ENCODE results near the gene LAMA3.

Gene LAMA3

DNA sequence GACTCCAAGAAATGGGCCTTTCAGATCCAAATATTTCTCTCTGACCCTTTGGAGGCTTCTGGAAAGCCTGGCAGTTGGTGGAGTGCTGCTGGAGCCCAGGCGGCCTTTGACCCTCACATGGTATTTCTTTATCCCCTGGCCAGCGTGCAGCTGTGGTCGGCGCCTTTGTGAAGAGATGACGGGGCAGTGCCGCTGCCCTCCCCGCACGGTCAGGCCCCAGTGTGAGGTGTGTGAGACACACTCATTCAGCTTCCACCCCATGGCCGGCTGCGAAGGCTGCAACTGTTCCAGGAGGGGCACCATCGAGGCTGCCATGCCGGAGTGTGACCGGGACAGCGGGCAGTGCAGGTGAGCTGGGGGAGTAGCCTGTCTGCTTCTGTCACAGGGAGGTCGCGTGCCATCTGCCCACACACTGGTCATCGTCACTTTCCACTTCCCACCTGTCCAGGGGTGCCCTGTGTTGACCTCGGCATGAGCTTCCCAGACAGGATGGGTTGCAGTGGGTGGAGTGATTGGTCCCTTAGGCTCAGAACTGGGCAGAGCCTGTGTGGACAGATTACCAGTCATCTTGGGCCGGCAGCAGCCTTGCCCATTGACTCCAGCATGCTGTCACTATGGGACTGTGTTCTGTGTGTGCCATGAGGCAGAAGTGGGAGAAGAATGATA lies 158.2 kb downstream of the LAMA3 start:
- no peak for DNase-seq (ENCODE audit: low read depth in 2 of 2)
- no peak overlapping the region for H3K4me3 ChIP-seq (replicated peaks in 1 of 2; ENCODE audit: low read depth in 2 of 2, low read length in 2 of 2)
- TF ChIP-seq, protein P1, sequence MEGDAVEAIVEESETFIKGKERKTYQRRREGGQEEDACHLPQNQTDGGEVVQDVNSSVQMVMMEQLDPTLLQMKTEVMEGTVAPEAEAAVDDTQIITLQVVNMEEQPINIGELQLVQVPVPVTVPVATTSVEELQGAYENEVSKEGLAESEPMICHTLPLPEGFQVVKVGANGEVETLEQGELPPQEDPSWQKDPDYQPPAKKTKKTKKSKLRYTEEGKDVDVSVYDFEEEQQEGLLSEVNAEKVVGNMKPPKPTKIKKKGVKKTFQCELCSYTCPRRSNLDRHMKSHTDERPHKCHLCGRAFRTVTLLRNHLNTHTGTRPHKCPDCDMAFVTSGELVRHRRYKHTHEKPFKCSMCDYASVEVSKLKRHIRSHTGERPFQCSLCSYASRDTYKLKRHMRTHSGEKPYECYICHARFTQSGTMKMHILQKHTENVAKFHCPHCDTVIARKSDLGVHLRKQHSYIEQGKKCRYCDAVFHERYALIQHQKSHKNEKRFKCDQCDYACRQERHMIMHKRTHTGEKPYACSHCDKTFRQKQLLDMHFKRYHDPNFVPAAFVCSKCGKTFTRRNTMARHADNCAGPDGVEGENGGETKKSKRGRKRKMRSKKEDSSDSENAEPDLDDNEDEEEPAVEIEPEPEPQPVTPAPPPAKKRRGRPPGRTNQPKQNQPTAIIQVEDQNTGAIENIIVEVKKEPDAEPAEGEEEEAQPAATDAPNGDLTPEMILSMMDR (IDR thresholded peaks at IDR 0.05; ENCODE audit: low read depth, low read length), result no peak

DNA sequence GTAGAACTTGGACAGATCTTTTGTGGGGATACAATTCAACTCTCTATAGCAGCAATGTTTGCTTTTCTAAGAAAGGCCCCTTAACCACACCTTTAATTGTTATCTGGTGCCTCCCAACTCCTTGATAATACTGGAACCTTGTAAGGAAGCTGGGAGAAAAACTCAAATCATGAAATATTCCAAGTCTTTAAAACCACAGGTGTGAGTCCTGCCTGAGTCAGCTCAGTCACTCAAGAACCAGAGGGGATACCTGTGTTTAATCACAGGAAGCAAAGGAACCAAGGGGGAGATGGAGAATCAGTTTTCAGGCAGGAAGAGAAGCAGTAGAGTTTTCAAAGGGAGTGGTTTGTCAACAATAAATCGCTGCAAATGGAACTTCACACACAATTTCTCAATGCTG lies 159.9 kb downstream of the LAMA3 start:
- DNase-seq (ENCODE audit: low read depth in 2 of 2), result no peak
- TF ChIP-seq, protein P1 (IDR thresholded peaks at IDR 0.05; ENCODE audit: low read depth, low read length), result no peak
- no peak overlapping the region for H3K4me3 ChIP-seq (replicated peaks in 1 of 2; ENCODE audit: low read depth in 2 of 2, low read length in 2 of 2)

DNA sequence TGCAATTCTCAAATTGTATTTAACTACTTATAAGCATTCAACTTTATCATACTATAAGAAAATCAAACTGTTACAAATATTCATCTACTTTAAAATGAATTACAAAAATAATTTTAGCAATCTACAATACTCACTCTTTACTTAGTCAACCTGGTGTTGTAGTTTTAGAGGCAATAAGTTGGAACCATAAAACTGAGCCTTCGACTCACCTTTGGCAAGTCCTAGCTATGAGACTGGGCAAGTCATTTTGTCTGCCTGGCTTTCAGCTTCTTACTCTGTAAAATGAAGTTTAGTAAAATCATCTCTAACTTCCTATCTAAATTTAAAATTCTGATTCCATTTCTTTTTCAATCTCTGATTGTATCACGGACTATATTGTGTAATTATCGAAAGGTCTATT lies 161.0 kb downstream of the LAMA3 start:
- TF ChIP-seq, protein P1 (IDR thresholded peaks at IDR 0.05; ENCODE audit: low read depth, low read length), result no peak
- H3K4me3 ChIP-seq (replicated peaks in 1 of 2; ENCODE audit: low read depth in 2 of 2, low read length in 2 of 2), result no peak overlapping the region
- DNase-seq (ENCODE audit: low read depth in 2 of 2), result no peak

DNA sequence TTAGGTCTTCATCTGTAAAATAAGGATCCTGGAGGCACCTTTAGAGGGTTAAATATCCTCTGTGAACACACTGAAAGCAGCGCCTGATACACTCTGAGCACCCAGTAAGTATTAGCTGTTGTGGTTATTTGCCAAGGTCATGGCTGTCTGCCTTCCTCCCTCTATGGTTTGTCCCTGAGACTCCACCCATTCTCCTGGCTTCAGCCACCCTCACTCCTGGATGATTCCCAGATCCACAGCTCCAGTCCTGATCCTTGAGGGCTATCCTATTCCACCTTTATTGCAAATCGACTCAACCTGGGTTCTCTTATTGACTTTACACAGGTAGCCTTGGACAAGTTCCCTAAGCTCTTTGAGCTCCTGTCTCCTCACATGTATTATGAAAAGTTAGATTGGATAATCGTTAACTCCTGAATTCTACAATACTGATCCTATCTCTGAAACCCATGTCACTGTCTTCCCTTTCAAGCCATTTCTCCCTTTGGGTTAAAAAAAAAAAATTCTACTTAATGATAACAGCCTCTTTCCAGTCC lies 162.3 kb downstream of the LAMA3 start:
- H3K4me3 ChIP-seq (replicated peaks in 1 of 2; ENCODE audit: low read depth in 2 of 2, low read length in 2 of 2), result no peak overlapping the region
- TF ChIP-seq, protein P1 (IDR thresholded peaks at IDR 0.05; ENCODE audit: low read depth, low read length), result no peak
- DNase-seq (ENCODE audit: low read depth in 2 of 2), result no peak

DNA sequence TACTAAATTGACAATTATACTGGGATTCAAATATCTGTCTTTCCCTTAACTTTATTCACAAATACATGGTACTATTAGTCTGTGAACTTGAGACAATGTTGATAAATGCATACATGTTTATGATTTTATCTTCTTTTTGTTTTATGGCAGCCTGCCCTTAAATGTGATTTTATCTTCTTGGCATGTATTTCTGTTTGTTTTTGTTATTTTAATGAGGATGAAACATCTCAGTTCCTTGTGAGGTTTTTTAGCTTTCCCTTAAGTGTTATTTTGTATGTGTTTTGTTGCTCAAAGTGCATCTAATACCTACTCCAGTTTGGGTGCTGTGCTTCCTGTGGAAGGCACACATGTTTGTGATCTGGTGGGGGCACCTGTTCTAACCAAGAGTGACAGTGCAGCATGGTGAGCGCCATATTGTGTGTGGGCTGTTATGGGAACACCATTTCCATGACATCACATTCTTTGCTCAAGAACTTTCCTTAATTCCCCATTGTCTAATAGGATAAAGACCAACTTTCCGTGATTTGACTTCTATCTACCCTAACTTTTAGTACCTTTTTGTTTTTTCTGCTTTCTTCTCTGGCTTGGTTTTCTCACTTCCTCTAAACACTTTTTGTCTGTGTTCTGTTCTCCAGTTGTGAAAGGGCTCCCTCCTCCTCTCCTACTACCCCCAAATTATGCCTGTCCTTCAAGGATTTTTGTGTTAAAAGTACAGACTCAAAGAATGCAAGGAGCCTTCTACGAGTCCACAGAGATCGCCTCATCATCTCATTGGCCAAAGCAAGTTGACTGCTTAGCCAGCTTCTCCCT lies 163.2 kb downstream of the LAMA3 start:
- TF ChIP-seq, protein P1 (IDR thresholded peaks at IDR 0.05; ENCODE audit: low read depth, low read length), result no peak
- no peak overlapping the region for H3K4me3 ChIP-seq (replicated peaks in 1 of 2; ENCODE audit: low read depth in 2 of 2, low read length in 2 of 2)
- no peak for DNase-seq (ENCODE audit: low read depth in 2 of 2)

DNA sequence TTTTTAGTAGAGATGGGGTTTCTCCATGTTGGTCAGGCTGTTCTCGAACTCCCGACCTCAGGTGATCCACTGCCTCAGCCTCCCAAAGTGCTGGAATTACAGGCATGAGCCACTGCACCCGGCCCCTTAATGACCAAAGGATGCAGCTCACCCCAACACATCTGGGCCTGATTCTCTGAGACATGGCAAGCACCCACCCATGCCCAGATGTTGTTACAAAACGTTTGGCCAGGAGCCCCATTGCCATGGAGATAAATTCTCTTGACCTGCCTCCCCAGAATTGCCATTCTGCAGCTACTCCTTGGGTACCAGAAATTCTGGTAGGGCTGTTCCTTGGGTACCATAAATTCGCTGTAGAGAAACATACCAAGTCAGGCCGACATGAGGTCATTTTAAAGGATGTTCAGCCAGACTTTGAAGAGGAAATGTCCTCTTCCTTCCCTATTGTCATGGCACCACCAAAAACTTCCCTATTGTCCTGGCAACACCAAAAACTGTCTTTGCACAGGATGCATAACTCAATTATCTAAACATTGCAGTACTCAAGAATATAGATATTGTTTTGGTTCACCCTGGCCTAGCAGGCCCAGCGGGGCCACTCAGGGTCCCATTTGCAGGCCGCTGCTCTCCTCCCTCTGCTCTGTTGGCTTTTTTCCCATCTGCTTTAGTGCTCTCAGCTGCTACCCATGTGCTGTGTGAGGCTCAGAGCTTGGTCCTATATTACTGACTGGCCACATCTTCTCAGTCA lies 164.4 kb downstream of the LAMA3 start:
- no peak overlapping the region for H3K4me3 ChIP-seq (replicated peaks in 1 of 2; ENCODE audit: low read depth in 2 of 2, low read length in 2 of 2)

More for the DNA sequence above, 164.4 kb downstream of the LAMA3 start:
- DNase-seq (ENCODE audit: low read depth in 2 of 2), result no peak
- TF ChIP-seq, protein P1 (IDR thresholded peaks at IDR 0.05; ENCODE audit: low read depth, low read length), result no peak
